Stimulated activated CD4-positive, alpha-beta T cell treated with anti-CD3 and anti-CD28 coated beads, Interleukin-1b, Interleukin-23, amount 100 ng/mL, for 1 hour (primary cell): ENCODE data around the gene MSL2.
"Not testable (repeated sequence)": the region's sequence is repeated elsewhere in the genome, so short reads cannot be mapped to it uniquely, and the experiment has no call there.

Experiments
- DNase-seq, 2 donors: peaks; one replicate each; pipeline ENCODE4 v3.0.0-alpha.2; 2020; ENCODE audit warnings: low read depth in 2 of 2

MSL2 gene

GRCh38 chr3:136146981-136147729, 49.0 kb downstream of the MSL2 start:
- DNase-seq: no peak

GRCh38 chr3:136144397-136144796, 51.7 kb downstream of the MSL2 start:
- not testable (repeated sequence) for DNase-seq

GRCh38 chr3:136142592-136142991, 53.5 kb downstream of the MSL2 start:
- DNase-seq: no peak

GRCh38 chr3:136141891-136142290, 54.2 kb downstream of the MSL2 start:
- no peak for DNase-seq

GRCh38 chr3:136141291-136141785, 54.8 kb downstream of the MSL2 start:
- DNase-seq: no peak

- no peak for DNase-seq
Measured at GRCh38 chr3:136136454-136136853, 59.7 kb downstream of the MSL2 start.

GRCh38 chr3:136135039-136135802, 60.9 kb downstream of the MSL2 start:
- no peak for DNase-seq

- no peak for DNase-seq
Measured at GRCh38 chr3:136134091-136134490, 62.0 kb downstream of the MSL2 start.

GRCh38 chr3:136131647-136132046, 64.5 kb downstream of the MSL2 start:
- DNase-seq: not testable (repeated sequence)

- no peak for DNase-seq
Measured at GRCh38 chr3:136122006-136122405, 74.1 kb downstream of the MSL2 start.

- DNase-seq: no peak
Measured at GRCh38 chr3:136120373-136121348, 75.5 kb downstream of the MSL2 start.

- DNase-seq: not testable (repeated sequence)
Measured at GRCh38 chr3:136119783-136120182, 76.4 kb downstream of the MSL2 start.

GRCh38 chr3:136119332-136119731, 76.8 kb downstream of the MSL2 start:
- DNase-seq: not testable (repeated sequence)

GRCh38 chr3:136114421-136114820, 81.7 kb downstream of the MSL2 start:
- no peak for DNase-seq

- no peak for DNase-seq
Measured at GRCh38 chr3:136110481-136110880, 85.7 kb downstream of the MSL2 start.

GRCh38 chr3:136109499-136109898, 86.6 kb downstream of the MSL2 start:
- DNase-seq: no peak

- DNase-seq: no peak
Measured at GRCh38 chr3:136106101-136106500, 90.0 kb downstream of the MSL2 start.

GRCh38 chr3:136105044-136105443, 91.1 kb downstream of the MSL2 start:
- no peak for DNase-seq
